ENCODE measurements around the gene GH1. TPM values are rescaled to one million over a fixed set of nuclear protein-coding genes. Genes with fewer than 3 reads are reported as not detected.

The GH1 gene
- total and polyA plus RNA-seq, 2 of the 13 experiments (the other 11 are each of a cell fraction or from before 2014, with no cell fraction given): not detected

DNA sequence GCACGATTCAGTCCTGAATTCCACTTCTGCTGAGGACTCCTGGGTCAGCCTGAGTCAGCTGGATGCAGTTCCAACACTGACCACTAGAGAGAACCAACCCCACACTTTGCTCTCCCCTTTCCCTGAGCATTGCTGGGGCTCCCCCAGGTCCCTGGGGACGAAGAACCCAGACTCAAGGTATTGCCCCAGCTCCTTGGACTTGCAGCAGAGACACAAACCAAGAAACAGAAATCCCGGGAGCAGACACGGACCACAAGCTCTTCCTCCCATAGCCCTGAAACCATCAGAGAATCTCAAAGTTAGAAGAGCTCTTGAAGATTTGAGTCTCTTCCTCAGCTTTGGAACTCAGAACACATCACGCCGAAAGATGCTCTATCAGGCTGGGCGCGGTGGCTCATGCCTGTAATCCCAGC, 678 bp upstream of the GH1 start (continued):
- no peak for TF ChIP-seq ZNF614 (CRISPR knock-in tag; IDR thresholded peaks at IDR 0.05; ENCODE audit: borderline replicate concordance)
- TF ChIP-seq, protein P1, sequence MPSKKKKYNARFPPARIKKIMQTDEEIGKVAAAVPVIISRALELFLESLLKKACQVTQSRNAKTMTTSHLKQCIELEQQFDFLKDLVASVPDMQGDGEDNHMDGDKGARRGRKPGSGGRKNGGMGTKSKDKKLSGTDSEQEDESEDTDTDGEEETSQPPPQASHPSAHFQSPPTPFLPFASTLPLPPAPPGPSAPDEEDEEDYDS (CRISPR knock-in tag; IDR thresholded peaks at IDR 0.05): no peak
- TF ChIP-seq TOE1 (CRISPR knock-in tag; IDR thresholded peaks at IDR 0.05): no peak
- TF ChIP-seq, protein P2, sequence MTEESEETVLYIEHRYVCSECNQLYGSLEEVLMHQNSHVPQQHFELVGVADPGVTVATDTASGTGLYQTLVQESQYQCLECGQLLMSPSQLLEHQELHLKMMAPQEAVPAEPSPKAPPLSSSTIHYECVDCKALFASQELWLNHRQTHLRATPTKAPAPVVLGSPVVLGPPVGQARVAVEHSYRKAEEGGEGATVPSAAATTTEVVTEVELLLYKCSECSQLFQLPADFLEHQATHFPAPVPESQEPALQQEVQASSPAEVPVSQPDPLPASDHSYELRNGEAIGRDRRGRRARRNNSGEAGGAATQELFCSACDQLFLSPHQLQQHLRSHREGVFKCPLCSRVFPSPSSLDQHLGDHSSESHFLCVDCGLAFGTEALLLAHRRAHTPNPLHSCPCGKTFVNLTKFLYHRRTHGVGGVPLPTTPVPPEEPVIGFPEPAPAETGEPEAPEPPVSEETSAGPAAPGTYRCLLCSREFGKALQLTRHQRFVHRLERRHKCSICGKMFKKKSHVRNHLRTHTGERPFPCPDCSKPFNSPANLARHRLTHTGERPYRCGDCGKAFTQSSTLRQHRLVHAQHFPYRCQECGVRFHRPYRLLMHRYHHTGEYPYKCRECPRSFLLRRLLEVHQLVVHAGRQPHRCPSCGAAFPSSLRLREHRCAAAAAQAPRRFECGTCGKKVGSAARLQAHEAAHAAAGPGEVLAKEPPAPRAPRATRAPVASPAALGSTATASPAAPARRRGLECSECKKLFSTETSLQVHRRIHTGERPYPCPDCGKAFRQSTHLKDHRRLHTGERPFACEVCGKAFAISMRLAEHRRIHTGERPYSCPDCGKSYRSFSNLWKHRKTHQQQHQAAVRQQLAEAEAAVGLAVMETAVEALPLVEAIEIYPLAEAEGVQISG (CRISPR knock-in tag; IDR thresholded peaks at IDR 0.05): no peak
- no peak for TF ChIP-seq KLF16 (CRISPR knock-in tag; IDR thresholded peaks at IDR 0.05)
- no peak for TF ChIP-seq MAF1 (CRISPR knock-in tag; IDR thresholded peaks at IDR 0.05; ENCODE audit: borderline replicate concordance)
- TF ChIP-seq SALL1 (CRISPR knock-in tag; IDR thresholded peaks at IDR 0.05): peak; percentile 43; the same call in 1 of the 2 replicates
- TF ChIP-seq TGIF2 (CRISPR knock-in tag; IDR thresholded peaks at IDR 0.05): no peak
- TF ChIP-seq REL (CRISPR knock-in tag; conservative IDR thresholded peaks at IDR 0.05): no peak
- TF ChIP-seq ZNF83 (CRISPR knock-in tag; IDR thresholded peaks at IDR 0.05; ENCODE audit: borderline replicate concordance): no peak
- TF ChIP-seq HDAC1 (CRISPR knock-in tag; IDR thresholded peaks at IDR 0.05): no peak
- TF ChIP-seq, protein P3, sequence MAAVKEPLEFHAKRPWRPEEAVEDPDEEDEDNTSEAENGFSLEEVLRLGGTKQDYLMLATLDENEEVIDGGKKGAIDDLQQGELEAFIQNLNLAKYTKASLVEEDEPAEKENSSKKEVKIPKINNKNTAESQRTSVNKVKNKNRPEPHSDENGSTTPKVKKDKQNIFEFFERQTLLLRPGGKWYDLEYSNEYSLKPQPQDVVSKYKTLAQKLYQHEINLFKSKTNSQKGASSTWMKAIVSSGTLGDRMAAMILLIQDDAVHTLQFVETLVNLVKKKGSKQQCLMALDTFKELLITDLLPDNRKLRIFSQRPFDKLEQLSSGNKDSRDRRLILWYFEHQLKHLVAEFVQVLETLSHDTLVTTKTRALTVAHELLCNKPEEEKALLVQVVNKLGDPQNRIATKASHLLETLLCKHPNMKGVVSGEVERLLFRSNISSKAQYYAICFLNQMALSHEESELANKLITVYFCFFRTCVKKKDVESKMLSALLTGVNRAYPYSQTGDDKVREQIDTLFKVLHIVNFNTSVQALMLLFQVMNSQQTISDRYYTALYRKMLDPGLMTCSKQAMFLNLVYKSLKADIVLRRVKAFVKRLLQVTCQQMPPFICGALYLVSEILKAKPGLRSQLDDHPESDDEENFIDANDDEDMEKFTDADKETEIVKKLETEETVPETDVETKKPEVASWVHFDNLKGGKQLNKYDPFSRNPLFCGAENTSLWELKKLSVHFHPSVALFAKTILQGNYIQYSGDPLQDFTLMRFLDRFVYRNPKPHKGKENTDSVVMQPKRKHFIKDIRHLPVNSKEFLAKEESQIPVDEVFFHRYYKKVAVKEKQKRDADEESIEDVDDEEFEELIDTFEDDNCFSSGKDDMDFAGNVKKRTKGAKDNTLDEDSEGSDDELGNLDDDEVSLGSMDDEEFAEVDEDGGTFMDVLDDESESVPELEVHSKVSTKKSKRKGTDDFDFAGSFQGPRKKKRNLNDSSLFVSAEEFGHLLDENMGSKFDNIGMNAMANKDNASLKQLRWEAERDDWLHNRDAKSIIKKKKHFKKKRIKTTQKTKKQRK (IDR thresholded peaks at IDR 0.05; ENCODE audit: low read length): no peak
- TF ChIP-seq HDAC2 (CRISPR knock-in tag; IDR thresholded peaks at IDR 0.05): no peak
- TF ChIP-seq ZNF549 (CRISPR knock-in tag; IDR thresholded peaks at IDR 0.05): no peak
- TF ChIP-seq ZFP41 (CRISPR knock-in tag; IDR thresholded peaks at IDR 0.05; ENCODE audit: borderline replicate concordance): no peak
- TF ChIP-seq, protein P4, sequence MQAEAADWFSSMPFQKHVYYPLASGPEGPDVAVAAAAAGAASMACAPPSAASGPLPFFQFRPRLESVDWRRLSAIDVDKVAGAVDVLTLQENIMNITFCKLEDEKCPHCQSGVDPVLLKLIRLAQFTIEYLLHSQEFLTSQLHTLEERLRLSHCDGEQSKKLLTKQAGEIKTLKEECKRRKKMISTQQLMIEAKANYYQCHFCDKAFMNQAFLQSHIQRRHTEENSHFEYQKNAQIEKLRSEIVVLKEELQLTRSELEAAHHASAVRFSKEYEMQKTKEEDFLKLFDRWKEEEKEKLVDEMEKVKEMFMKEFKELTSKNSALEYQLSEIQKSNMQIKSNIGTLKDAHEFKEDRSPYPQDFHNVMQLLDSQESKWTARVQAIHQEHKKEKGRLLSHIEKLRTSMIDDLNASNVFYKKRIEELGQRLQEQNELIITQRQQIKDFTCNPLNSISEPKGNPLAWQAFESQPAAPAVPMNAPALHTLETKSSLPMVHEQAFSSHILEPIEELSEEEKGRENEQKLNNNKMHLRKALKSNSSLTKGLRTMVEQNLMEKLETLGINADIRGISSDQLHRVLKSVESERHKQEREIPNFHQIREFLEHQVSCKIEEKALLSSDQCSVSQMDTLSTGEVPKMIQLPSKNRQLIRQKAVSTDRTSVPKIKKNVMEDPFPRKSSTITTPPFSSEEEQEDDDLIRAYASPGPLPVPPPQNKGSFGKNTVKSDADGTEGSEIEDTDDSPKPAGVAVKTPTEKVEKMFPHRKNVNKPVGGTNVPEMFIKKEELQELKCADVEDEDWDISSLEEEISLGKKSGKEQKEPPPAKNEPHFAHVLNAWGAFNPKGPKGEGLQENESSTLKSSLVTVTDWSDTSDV (CRISPR knock-in tag; IDR thresholded peaks at IDR 0.05): no peak
- 0 out of 2 replicates have a peak, but pooled peaks have one; percentile 5 for TF ChIP-seq ZSCAN31 (CRISPR knock-in tag; IDR thresholded peaks at IDR 0.05; ENCODE audit: low read depth)
- TF ChIP-seq SOX6 (IDR thresholded peaks at IDR 0.05): no peak
- TF ChIP-seq SOX6 (CRISPR knock-in tag; IDR thresholded peaks at IDR 0.05): no peak
- TF ChIP-seq ZNF629 (CRISPR knock-in tag; conservative IDR thresholded peaks at IDR 0.05): no peak
- no peak for TF ChIP-seq ZNF335 (CRISPR knock-in tag; IDR thresholded peaks at IDR 0.05)
- peak; percentile 44; the same call in 1 of the 2 replicates for TF ChIP-seq RXRB (CRISPR knock-in tag; IDR thresholded peaks at IDR 0.05; ENCODE audit: borderline replicate concordance)
- TF ChIP-seq SP5 (CRISPR knock-in tag; IDR thresholded peaks at IDR 0.05; ENCODE audit: borderline replicate concordance, low read depth): 0 out of 2 replicates have a peak, but pooled peaks have one; percentile 18
- TF ChIP-seq ATM (IDR thresholded peaks at IDR 0.05; ENCODE audit: borderline replicate concordance): no peak

All from HepG2 (cell line).